ENCODE measurements around the gene ACSM4.

DNA sequence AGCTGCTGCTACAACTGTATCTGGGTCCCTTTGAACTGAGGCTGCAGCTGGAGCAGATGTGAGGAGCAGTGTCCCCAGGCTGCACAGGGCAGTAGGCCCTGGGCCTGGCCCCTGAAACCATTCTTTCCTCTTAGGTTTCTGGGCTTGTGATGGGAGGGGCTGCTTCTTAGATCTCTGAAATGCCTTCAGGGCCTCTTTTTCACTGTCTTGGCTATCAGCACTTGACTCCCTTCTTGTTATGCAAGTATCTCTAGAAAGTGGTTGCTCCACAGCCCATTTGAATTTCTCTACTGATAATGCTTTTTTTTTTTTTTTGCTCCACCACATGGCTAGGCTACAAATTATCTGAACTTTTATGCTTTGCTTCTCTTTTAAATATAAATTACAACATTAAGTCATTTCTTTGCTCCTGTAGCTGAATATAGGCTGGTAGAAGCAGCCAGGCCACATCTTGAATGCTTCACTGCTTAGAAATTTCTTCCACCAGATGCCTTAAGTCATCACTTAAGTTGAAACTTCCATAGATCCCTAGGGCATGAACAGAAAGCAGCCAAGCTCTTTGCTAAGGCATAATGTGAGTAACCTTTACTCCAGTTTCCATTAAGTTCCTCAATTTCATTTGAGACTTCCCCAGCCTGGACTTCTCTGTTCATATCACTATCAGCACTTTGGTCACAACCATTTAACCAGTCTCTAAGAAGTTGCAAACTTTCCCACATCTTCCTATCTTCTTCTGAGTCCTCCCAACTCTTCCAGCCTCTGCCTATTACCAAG, 41.1 kb downstream of the ACSM4 start:
- TF ChIP-seq EZH2 (IDR thresholded peaks at IDR 0.05; ENCODE audit: insufficient read depth, poor library complexity, severe bottlenecking), result no peak
- no peak for TF ChIP-seq EZH2phosphoT487 (IDR thresholded peaks at IDR 0.05; ENCODE audit: insufficient read depth, low read depth)

Measured in GM23248 (cell line).